HG03066 (cell line): ENCODE data around the gene ZDHHC6.
A peak's percentile ranks its signal among the peaks of the same experiment; 100 is the strongest.
"Not testable (repeated sequence)": the region's sequence is repeated elsewhere in the genome, so short reads cannot be mapped to it uniquely, and the experiment has no call there.

ENCODE experiments used
- ATAC-seq: cut with Tn5 transposase; IDR thresholded peaks from one replicate; pipeline ENCODE4 v1.9.1; 2021; ENCODE audit warnings: low read depth; ENCODE audit not compliant: unreplicated experiment

ZDHHC6 gene

DNA sequence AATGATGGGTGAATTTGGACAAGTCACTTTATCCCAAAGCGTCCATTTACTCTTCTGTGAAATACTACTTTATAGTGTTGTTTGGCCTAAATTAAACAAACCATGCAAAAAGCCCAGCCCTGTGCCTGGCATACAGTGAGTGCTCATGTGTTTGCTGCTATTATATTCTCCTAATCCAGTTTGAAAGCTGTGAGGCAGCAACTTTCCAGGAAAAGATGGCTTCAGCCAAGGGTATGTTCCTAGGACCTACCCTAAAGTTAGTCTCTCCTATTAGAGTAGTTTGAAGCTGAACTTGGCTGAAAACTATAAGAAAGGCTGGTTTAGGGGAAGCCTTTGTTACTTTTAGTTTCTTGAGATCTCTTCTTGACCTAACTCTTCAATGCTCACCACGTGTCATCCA is 52.9 kb downstream of the ZDHHC6 start:
- ATAC-seq = no peak

DNA sequence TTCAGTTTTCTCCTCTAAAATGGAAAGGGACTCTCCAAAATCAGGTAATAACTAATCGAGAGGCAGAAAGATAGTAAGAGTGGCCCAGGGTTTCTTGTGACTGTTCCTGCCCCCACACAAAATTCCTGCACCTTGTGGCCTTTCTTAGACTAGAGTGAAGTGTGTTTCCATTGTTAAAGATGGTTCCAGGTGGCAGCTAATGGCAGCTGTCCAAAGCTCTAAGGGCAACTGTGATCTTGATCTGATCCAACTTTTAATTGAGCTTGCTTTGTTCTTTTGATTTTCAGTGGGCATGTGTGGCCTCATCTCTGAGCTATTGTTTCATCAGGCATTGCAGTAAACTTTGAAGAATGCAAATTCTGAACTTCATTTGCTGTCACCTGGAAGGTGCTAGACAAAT is 53.4 kb downstream of the ZDHHC6 start:
- no peak for ATAC-seq

DNA sequence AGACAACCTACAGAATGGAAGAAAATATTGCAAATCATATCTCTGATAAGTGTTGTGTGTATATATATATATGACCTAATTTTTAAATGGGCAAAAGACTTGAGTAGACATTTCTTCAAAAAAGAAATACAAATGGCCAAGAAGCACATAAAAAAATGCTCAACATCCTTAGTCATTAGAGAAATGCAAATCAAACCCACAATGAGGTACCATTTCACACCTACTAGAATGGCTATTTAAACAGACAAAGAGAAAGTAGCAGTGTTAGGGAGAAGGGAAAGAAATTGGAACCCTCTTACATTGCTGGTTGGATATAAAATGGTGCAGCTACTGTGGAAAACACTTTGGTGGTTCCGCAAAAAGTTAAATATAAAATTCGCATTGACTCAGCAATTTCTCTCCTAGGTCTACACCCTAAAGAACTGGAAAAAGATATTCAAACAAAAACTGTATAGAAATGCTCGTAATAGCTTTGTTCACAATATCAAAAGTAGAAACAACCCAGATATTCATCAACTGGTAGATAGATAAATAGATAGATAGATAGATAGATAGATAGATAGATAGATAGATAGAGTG is 56.5 kb downstream of the ZDHHC6 start:
- ATAC-seq = peak; percentile 42

DNA sequence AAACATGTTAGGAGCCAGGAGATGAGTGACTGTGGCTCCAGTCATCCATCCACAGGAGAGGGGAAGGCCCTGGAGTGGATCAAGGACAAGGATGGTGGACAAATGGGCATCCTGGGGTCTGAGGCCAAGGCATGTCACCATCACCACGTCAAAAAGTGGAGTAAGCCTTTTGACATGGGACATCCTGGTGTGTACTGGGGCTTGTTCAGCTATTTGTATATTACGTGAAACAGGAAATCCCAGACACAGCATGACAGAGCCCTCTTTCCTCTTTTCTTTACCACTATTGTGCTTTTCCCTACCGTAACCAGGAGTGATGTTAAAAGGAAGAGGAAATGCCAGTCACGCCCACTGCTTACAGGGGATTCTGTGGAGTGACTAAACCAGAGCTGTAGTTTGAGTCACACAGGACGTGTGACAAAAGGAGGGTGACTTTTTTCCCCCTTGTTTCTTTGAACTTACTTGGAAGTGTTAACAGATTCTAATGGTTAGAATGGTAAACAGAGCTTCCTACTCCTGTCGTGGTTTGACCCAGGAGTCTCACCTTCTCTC is 57.4 kb downstream of the ZDHHC6 start:
- ATAC-seq = peak; percentile 60

DNA sequence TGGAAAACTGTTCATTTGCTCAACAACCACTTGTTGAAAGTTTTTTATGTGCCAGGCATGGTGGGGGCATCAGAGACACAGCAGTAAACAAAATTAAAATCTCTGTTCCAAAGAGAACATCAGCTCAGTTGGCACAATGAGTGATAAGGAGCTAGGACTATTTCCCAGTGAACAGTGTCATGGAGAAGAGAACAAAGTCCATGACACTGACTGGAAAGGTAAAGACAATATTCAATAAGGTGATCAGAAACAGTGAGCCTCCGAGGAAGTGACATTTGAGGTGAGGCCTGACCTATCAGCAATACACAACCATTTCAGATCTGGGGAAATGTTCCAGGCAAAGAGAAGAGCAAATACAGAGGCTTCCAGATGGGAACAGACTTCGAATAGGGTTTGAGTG is 58.2 kb downstream of the ZDHHC6 start:
- ATAC-seq = no peak

DNA sequence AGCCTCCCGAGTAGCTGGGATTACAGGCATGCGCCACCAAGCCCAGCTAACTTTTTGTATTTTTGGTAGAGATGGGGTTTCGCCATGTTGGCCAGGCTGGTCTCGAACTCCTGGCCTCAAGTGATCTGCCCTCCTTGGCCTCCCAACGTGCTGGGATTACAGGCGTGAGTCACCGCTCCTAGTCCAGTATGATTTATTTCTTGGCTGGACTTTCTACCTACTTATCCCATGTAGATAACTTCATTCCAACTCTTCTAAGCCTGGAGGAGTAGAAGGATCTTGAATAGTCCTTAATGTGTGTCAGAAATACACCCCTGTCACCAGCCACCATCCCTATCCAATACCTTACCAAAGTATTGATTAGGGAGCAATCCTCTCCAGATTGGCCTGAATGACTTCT is 58.7 kb downstream of the ZDHHC6 start:
- ATAC-seq = not testable (repeated sequence)

DNA sequence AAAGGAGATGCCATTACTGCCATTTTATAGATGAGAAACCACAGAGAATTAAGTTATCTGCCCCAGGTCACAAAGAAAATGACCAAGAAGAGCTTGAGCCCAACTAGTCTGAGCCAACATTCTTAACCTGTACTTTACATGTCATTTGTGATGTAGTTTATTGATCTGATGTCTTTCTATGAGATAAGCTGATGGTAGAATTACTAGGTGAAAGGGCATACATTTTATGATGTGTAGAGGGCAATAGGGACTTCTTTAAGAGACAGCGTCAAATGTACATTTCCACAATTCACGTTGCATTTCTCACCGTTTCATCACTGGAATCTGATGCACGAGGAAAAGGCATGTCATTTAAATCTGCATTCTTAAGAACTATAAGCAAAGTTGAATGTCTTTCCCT is 61.5 kb downstream of the ZDHHC6 start:
- ATAC-seq = no peak

DNA sequence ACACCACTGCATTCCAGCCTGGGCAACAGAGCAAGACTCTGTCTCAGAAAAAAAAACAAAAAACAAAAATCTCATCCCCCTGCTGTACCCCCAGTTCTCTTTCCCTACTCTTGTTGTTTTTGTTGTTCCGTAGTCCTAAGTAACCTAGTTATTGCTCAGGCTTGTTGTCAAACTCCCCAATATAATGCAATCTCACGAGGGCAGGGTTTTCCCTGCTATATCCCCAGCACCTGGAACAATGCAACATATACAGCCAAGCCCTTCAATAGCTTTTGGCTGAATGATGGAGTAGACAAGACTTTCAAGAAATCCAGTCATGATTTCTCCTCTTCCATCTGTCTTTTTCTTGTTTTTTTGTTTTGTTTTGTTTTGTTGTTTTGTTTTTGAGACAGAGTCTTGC is 62.6 kb downstream of the ZDHHC6 start:
- no peak for ATAC-seq

DNA sequence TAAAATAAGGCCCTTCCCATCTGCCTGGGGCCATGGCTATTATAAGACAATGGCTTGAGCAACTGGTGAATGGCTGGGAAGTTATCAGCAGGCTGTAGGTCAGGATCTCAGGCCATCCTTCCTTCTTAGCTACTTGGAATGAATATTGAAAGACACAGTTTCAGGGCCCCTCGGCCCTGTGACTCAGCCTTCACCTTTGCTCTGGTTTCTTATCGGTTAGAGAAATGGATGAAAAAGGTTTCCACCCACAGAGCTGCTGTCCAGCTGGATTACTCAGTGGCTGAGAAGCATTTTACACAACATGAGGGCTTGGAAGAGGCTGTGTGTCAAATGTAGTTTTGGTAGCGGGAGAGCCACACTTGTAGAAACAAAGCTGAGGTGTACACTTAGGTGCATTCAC is 63.4 kb downstream of the ZDHHC6 start:
- ATAC-seq = no peak

DNA sequence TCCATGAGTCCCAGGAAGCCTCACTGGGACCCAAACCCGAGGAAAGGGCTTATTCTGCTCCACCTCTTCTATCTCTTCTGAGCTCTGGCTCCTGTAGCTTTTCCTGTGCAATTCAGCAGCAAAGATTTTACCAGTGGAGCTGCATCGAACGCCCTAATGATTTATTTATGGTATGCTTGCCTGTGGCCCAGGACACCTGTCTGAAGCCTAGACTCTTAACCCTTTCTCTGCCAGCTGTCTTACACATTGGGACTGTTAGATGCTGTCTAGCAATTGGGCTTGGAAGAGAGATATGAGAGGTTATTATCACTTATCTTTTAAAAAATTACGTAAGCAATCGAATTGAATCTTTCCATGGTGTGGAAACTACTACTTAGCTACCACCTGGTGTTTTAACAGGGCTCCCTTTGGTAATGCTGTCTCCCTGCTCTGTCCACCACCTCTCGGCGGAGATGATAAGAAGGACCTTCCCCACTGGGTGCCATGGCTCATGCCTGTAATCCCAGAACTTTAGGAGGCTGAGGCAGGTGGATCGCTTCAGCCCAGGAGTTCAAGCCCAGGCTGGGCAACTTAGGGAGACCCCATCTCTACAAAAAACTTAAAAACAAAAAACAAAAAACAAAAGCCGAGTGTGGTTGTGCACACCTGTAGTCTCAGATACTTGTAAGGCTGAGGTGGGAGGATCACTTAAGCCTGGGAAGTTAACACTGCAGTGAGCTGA is 64.0 kb downstream of the ZDHHC6 start:
- no peak for ATAC-seq
